ENCODE data around the gene LENG9. TPM values are rescaled to one million over a fixed set of nuclear protein-coding genes. Genes with fewer than 3 reads are reported as not detected.

Gene LENG9
- total RNA-seq, 2 donors from 2014 or later = 2.5 to 3.5 TPM

- peaks cover 17% of the 10 kb centered on the region for H3K27me3 Mint-ChIP-seq (ENCODE audit: insufficient read depth)
- Histone ChIP-seq H3K27ac (ENCODE audit: low read depth, low read length) (peak overlapping the region; percentile 70), H3K27me3 (ENCODE audit: control insufficient read depth, insufficient read depth, low read length, poor library complexity, severe bottlenecking) (no peaks in the 10 kb centered on the region), H3K4me3 (ENCODE audit: low read length) (peak overlapping the region; percentile 82), H3K9me3 (ENCODE audit: control insufficient read depth, low read length) (no peaks in the 10 kb centered on the region), H3K9ac (ENCODE audit: extremely low read depth, low read length, poor library complexity, severe bottlenecking) (peak overlapping the region; percentile 63), H3K36me3 (ENCODE audit: control insufficient read depth, insufficient read depth, low read length) (peaks cover 32% of the 10 kb centered on the region), H3K4me1 (ENCODE audit: control insufficient read depth, insufficient read depth, low read length) (no peaks in the 10 kb centered on the region)
- peak; percentile 91 for DNase-seq
- H3K36me3 Mint-ChIP-seq (ENCODE audit: low read depth) = peaks cover 31% of the 10 kb centered on the region
- peaks cover 7% of the 10 kb centered on the region for H3K9me3 Mint-ChIP-seq
- H3K27ac Mint-ChIP-seq = no peak overlapping the region
- no peaks in the 10 kb centered on the region for H3K4me1 Mint-ChIP-seq
- WGBS, 2 experiments (ENCODE audit: insufficient coverage in 1 of 2, insufficient read length in 1 of 2) = 12 to 24% methylated on average over 22 to 91 of the region's 91 CpGs
- TF ChIP-seq CTCF (conservative IDR thresholded peaks at IDR 0.05) = peak; percentile 67
- H3K4me3 Mint-ChIP-seq = peak overlapping the region; percentile 68
These were observed 685 bp downstream of the LENG9 start for GRCh38 chr19:54462655-54463530.

- Histone ChIP-seq H3K27ac (ENCODE audit: low read depth, low read length) (no peak overlapping the region), H3K4me3 (ENCODE audit: low read length) (peak overlapping the region; percentile 82), H3K9me3 (ENCODE audit: control insufficient read depth, low read length) (no peaks in the 10 kb centered on the region), H3K36me3 (ENCODE audit: control insufficient read depth, insufficient read depth, low read length) (peaks cover 39% of the 10 kb centered on the region), H3K9ac (ENCODE audit: extremely low read depth, low read length, poor library complexity, severe bottlenecking) (no peak overlapping the region), H3K4me1 (ENCODE audit: control insufficient read depth, insufficient read depth, low read length) (no peaks in the 10 kb centered on the region), H3K27me3 (ENCODE audit: control insufficient read depth, insufficient read depth, low read length, poor library complexity, severe bottlenecking) (no peaks in the 10 kb centered on the region)
- Mint-ChIP-seq H3K27me3 (ENCODE audit: insufficient read depth) (peaks cover 17% of the 10 kb centered on the region), H3K9me3 (peaks cover 7% of the 10 kb centered on the region), H3K4me3 (peak overlapping the region; percentile 68), H3K27ac (no peak overlapping the region), H3K4me1 (no peaks in the 10 kb centered on the region), H3K36me3 (ENCODE audit: low read depth) (peaks cover 37% of the 10 kb centered on the region)
- no peak for TF ChIP-seq CTCF (conservative IDR thresholded peaks at IDR 0.05)
- peak; percentile 48 for DNase-seq
- 92 to 93% methylated on average over 14 to 15 of the region's 15 CpGs for WGBS, 2 experiments (ENCODE audit: insufficient coverage in 1 of 2, insufficient read length in 1 of 2)
These were observed 1.4 kb downstream of the LENG9 start for GRCh38 chr19:54462047-54462654.

- 100% methylated on average over 1 of the region's 3 CpGs; no CpG with 5 or more reads in 1 of the 2 experiments for WGBS, 2 experiments (ENCODE audit: insufficient coverage in 1 of 2, insufficient read length in 1 of 2)
- H3K4me3 ChIP-seq (ENCODE audit: low read length) = no peak overlapping the region
- DNase-seq = no peak
- no peaks in the 10 kb centered on the region for H3K4me1 Mint-ChIP-seq
- no peak for TF ChIP-seq CTCF (conservative IDR thresholded peaks at IDR 0.05)
- peaks cover 40% of the 10 kb centered on the region for H3K36me3 Mint-ChIP-seq (ENCODE audit: low read depth)
- H3K9me3 ChIP-seq (ENCODE audit: control insufficient read depth, low read length) = no peaks in the 10 kb centered on the region
- H3K9ac ChIP-seq (ENCODE audit: extremely low read depth, low read length, poor library complexity, severe bottlenecking) = no peak overlapping the region
- no peaks in the 10 kb centered on the region for H3K27me3 ChIP-seq (ENCODE audit: control insufficient read depth, insufficient read depth, low read length, poor library complexity, severe bottlenecking)
- peaks cover 14% of the 10 kb centered on the region for H3K27me3 Mint-ChIP-seq (ENCODE audit: insufficient read depth)
- H3K4me1 ChIP-seq (ENCODE audit: control insufficient read depth, insufficient read depth, low read length) = no peaks in the 10 kb centered on the region
- no peak overlapping the region for H3K27ac Mint-ChIP-seq
- H3K27ac ChIP-seq (ENCODE audit: low read depth, low read length) = no peak overlapping the region
- peaks cover 7% of the 10 kb centered on the region for H3K9me3 Mint-ChIP-seq
- H3K4me3 Mint-ChIP-seq = no peak overlapping the region
- peaks cover 44% of the 10 kb centered on the region for H3K36me3 ChIP-seq (ENCODE audit: control insufficient read depth, insufficient read depth, low read length)
These were observed 2.0 kb downstream of the LENG9 start for GRCh38 chr19:54461613-54462012.
